Stimulated activated CD8-positive, alpha-beta memory T cell treated with anti-CD3 and anti-CD28 coated beads, Interleukin-12 subunit alpha, Interleukin-12 subunit beta, amount 100 ng/mL, for 24 hours (primary cell): ENCODE data around the gene GGT5.
A peak's percentile ranks its signal among the peaks of the same experiment; 100 is the strongest.
"Not testable (repeated sequence)": the region's sequence is repeated elsewhere in the genome, so short reads cannot be mapped to it uniquely, and the experiment has no call there.

Experiments
- DNase-seq: peaks from one replicate; pipeline ENCODE4 v3.0.0-alpha.2; 2020; ENCODE audit errors: extremely low read depth

GGT5 gene

DNA sequence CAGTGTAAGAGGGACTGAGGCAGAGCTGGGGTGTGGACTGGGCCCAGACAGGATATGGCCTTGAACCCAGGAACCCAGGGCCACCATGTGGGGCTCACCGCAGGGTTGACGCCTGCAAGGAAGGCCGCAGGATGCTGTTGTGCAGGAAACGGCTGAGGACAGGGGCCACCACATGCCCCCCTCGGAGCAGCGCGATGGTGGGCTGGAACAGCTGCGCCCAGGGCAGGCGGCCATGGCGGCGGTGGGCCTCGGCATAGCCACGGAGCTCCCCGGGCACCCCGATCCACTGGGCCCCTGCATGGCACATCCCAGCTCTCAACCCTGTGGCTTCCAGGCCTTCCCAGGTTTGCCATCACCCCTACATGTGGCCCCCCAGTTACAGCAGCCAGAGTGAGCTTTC lies 12.2 kb downstream of the GGT5 start:
- DNase-seq: no peak

DNA sequence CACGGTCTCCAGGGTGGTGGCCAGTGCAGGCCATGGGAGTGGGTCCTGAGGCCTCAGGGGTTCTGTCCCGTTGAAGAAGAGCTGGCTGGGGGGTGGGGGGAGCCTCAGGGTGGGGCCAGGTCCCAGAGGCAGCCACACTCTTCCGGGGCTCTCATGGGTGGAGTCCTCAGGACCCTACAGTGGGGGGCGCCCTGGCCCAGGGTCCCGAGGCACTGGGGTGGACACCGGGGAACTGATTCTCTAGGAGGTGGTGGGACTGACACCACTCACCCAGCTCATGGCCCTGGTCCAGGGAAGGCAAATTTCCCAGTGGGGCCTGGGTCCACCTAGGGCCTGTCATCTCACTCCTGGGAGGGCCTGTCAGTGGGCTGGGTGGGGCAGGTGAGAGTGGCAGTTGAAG lies 12.8 kb downstream of the GGT5 start:
- no peak for DNase-seq

DNA sequence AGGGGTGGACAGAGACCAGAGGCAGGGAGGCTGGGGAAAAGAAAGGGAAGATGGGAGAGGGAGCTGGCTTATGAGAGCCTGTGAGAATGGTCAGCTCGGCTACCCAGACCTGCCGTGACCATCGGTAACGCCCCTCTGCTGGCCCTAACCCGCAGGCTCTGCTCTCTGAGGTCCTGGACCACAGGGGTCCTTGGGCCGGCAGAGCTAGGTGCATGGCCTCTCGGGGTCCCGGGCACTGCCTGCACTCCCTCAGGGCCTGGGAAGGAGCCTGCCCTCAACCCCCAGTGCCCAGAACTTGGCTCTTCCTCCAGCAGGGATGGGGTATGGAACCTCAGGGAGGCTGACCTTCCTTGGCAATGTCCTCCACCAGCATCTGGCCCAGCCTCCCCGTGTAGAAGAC lies 13.2 kb downstream of the GGT5 start:
- DNase-seq: no peak

- DNase-seq: peak; percentile 22
These were observed 13.8 kb downstream of the GGT5 start for GRCh38 chr22:24230911-24231656.

GRCh38 chr22:24225951-24226350 lies 18.9 kb downstream of the GGT5 start:
- DNase-seq: no peak

GRCh38 chr22:24225044-24225601 lies 19.8 kb downstream of the GGT5 start:
- DNase-seq: no peak

GRCh38 chr22:24224468-24224867 lies 20.4 kb downstream of the GGT5 start:
- DNase-seq: no peak

DNA sequence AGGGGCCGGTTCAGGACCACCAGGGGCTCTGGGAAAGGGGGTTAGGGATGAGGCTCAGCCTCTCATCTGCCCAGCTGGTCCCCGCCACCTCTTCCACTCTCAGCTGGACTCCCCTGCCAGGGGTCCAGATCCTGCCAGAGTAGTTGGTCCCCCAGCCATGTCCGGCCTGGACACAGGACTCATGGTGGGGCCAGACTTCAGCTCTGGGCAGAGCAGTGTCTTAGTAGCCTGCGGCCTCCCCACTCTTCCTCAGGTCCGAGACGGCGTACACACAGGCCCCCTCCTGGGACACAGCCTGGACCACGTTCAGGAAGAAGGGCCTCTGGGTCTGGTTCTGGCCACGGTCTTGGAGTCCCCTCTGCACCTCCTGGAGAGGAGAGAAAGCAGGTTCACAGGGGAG lies 25.1 kb downstream of the GGT5 start:
- no peak for DNase-seq

DNA sequence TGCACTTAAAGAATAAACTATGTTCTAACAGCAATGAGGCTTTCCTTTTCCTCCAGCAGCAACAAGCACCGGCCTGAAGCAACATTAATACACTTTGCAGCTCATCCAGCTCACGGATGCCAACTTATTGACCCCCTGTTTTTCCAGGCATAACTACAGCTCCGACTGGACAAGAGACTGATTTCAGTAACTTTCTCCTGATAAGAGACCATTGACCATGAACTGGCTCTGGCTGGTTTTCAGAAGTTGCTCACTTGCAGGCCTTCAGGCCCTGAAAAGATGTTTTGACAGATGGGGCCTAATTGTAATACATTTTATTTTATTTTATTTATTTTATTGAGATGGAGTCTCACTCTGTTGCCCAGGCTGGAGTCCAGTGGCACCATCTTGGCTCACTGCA lies 27.5 kb downstream of the GGT5 start:
- DNase-seq: no peak

DNA sequence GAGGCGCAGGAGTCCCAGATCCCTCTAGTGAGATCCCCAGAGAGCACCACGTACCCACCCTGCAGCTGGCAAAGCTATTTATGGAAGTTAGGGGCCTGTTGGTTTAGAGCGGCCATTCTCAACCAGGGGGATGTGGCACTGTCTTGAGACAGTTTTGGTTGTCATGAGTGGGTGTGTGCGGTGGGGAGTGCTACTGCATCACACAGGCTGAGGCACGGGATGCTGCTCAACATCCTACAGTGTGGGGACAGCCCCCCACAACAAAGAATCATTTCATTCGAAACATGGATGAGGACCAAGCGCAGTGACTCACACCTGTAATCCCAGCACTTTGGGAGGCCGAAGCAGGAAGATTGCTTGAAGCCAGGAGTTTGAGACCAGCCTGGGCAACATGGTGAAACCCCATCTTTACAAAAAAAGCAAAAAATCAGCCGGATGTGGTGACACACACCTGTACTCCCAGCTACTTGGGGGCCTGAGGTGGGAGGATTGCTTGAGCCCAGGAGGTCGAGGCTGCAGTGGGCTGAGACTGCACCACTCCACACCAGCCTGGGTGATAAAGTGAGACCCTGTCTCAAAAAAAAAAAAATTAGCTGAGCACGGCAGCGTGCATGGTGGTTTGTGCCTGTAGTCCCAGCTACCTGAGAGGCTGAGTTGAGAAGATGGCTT lies 28.2 kb downstream of the GGT5 start:
- DNase-seq: no peak

DNA sequence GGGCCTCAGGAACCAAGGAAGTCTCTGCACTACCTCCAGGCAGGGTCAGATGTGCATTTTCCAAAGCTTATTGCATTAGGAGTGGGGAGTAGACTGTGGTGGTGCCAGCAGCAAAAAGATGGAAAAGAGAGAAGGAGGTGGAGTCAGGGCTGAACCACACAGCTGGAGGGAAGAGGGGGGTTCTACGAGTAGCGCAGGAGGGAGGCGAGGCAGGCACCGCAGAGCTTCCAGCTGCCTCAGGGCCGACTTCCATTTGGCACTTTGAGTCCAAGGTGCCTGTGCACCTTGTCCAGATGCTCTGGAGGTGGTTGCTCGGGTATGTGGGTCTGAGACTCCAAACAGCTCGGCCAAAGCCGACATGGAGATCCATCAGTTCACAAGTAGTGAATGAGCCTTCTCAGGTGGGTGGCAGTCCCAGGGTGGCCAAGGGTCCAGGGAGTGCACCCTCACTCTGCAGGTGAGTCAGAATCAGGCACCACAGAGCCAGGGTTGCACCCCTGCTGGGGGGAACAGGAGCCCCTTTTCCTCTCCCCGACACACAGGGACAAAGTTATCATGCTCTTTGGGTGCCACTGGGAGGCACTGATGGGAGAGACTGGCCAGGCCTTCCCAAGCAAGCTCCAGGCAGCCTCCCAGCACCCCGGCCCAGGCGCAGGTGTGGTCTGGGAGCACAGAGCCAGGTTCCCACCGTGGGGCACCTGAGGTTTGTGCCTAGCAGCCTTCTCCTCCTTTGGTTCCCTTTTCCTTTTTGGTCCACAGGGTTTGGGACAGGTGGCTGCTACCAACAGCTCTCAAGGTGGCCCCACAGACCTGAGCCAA lies 30.2 kb downstream of the GGT5 start:
- DNase-seq: no peak

DNA sequence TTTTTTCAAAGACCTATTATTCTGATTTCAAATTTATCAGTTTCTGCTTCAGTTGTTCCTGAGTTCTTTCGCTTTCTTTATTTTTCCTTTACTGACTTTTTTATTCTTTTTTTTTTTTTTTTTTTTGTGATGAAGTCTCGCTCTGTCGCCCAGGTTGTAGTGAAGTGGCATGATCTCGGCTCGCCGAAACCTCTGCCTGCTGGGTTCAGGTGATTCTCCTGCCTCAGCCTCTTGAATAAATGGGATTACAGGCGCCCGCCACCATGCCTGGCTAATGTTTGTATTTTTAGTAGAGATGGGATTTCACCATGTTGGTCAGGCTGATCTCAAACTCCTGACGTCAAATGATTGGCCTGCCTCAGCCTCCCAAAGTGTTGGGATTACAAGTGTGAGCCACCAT lies 31.8 kb downstream of the GGT5 start:
- DNase-seq: not testable (repeated sequence)

GRCh38 chr22:24211716-24212115 lies 33.2 kb downstream of the GGT5 start:
- DNase-seq: not testable (repeated sequence)

DNA sequence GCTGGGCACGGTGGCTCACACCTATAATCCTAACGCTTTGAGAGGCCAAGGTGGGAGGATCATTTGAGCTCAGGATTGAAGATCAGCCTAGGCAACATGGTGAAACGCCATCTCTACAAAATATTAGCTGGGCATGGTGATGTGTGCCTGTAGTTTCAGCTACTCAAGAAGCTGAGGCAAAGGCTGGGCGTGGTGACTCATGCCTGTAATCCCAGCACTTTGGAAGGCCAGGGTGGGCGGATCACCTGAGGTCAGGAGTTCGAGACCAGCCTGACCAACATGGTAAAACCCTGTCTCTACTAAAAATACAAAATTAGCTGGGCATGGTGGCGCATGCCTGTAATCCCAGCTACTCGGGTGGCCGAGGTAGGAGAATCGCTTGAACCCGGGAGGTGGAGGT lies 34.5 kb downstream of the GGT5 start:
- not testable (repeated sequence) for DNase-seq

DNA sequence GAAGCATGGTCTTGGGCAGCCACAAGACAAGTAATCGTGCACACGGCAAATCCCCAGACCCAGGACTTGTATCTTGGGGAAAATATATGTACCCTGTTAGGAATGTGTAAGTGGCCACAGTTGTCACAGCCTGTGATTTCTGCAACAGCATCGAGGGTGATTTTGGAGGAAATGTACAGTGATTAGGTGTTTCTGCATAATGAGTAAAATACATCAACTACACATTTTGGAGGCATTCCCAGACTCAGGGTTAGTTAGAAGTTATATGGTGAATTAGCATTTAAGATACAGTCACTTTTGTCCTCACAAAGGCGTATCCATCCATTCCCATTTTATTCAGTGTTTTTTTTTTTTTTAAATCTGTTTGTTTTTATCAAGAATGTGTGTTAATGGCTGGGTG lies 35.2 kb downstream of the GGT5 start:
- no peak for DNase-seq

DNA sequence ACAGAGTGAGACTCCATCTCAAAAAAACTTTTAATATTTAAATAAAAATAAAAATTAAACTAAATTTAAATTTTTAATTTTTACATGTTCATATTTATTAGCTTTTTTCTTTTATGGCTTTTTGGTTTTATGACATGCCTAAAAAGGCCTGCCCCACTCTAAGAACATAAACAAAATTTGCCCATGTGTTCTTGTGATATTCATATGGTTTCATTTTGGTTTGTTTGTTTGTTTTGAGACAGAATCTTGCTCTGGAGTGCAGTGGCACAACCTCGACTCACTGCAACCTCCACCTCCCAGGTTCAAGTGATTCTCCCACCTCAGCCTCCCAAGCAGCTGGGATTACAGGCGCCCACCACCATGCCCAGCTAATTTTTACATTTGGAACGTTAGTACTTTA lies 35.9 kb downstream of the GGT5 start:
- no peak for DNase-seq

GRCh38 chr22:24208012-24208749 lies 36.7 kb downstream of the GGT5 start:
- no peak for DNase-seq

DNA sequence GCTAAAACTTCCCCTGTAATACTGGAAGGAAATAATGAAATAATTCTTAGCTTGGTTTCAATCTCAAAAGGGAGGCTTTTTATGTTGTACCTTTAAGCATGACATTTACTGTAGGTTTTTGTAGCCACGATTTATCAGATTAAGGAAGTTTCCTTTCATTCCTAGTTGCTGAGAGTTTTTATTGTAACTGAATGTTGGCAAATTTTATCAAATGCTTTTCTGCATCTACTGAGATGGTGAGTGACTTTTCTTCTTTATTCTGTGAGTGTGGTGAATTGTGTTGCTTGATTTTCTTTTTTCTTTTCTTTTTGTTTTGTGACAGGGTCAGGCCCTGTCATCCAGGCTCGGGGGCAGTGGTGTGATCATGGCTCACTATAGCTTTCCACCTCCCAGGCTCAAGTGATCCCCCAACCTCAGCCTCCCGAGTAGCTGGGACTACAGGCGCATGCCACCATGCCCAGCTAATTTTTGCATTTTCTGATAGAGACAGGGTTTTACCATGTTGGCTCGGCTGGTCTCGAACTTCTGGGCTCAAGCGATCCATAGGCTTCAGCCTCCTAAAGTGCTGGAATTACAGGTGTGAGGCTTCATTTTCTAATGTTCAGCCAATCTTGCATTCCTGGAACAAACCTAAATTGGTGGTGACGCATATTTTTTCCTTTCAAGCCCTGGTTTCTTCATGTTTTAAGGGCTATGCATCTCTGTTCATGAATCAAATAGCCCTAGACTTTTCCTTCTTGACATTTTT lies 37.4 kb downstream of the GGT5 start:
- no peak for DNase-seq

DNA sequence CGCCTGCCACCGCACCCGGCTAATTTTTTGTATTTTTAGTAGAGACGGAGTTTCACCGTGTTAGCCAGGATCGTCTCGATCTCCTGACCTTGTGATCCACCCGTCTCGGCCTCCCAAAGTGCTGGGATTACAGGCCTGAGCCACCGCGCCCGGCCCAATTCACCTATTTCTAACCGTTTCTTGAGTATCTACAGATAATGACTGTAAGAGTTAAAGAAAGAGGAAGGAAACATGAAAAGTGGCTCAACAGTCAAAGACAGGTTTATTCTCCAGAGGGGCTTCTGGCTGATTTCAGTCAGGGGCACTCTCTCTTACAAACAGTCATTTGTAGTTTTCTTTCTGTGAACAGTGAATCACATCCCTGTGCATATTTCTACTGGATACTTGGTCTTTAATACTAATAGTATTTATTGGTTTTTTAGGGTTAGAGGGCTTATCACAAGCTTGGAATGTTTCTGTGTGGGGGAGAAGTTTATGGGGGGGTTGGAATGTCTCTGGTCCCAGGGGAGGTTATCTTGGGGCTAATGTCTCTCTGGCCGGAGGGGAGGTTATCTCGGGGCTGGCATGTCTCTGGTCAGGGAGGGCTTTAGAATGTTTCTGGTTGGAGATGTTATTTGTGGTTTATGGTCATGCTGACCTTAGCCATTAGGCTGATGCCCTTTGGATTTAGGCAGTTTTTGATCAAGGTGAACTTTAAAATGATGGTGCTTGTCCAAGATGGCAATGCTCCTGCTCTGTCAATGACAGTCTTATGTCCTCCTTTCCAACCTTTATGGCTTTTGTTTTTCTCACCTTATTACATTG lies 38.2 kb downstream of the GGT5 start:
- DNase-seq: not testable (repeated sequence)
